A549 (cell line): ENCODE data around the gene LARP1B.

Experiments used
- CEBPB ChIP-seq, 2 experiments: fragments of >200 bp in 1 of 2; sonication (Bioruptor Twin) in 1 of 2; formaldehyde crosslinking in 1 of 2; IDR thresholded peaks; 2 replicates each; pipeline ENCODE4 v1.6.1; 2012 to 2016
- EHMT2 ChIP-seq: fragments of 200-600 bp; sonication (generic); IDR thresholded peaks from 2 replicates; pipeline ENCODE4 v1.6.1; 2016; ENCODE audit warnings: antibody characterized with exemption, low read depth, mild to moderate bottlenecking, moderate library complexity
- EP300 ChIP-seq, 2 experiments: fragments of >200 bp; sonication (Bioruptor Twin); formaldehyde crosslinking; IDR thresholded peaks; 2 replicates in 1 of 2; 3 replicates in 1 of 2; pipeline ENCODE4 v1.6.1; 2016 to 2017
- ESRRA ChIP-seq: fragments of 150-350 bp; IDR thresholded peaks from 2 replicates; pipeline ENCODE4 v1.6.1; 2014; ENCODE audit warnings: mild to moderate bottlenecking, low read length, borderline replicate concordance
- JUN ChIP-seq, 2 experiments: fragments of >200 bp; sonication (Bioruptor Twin); formaldehyde crosslinking; IDR thresholded peaks; 2 replicates in 1 of 2; 3 replicates in 1 of 2; pipeline ENCODE4 v1.6.1; 2016 to 2017
- KDM1A ChIP-seq: fragments of 200-600 bp; sonication (generic); IDR thresholded peaks from 2 replicates; pipeline ENCODE4 v1.6.1; 2016; ENCODE audit warnings: low read depth, mild to moderate bottlenecking
- NFE2L2 ChIP-seq: fragments of 150-350 bp; conservative IDR thresholded peaks from 2 replicates; pipeline ENCODE4 v1.6.1; 2014; ENCODE audit warnings: low read length
- POLR2A ChIP-seq: IDR thresholded peaks from 2 replicates; pipeline ENCODE4 v1.6.1; 2012; ENCODE audit warnings: mild to moderate bottlenecking, low read length
- RFX5 ChIP-seq: fragments of 450-650 bp; IDR thresholded peaks from 2 replicates; pipeline ENCODE4 v1.7.1; 2014; ENCODE audit warnings: antibody characterized with exemption, mild to moderate bottlenecking, moderate library complexity
- SMC3 ChIP-seq: fragments of >200 bp; sonication (Bioruptor Twin); formaldehyde crosslinking; IDR thresholded peaks from 3 replicates; pipeline ENCODE4 v1.6.1; 2018; ENCODE audit warnings: inconsistent platforms
- TF ChIP-seq, protein P1 (sequence below): fragments of 450-650 bp; IDR thresholded peaks from 2 replicates; pipeline ENCODE4 v1.6.1; 2014; ENCODE audit warnings: antibody characterized with exemption
- TF ChIP-seq, protein P2 (sequence below): fragments of >200 bp; sonication (Bioruptor Twin); formaldehyde crosslinking; IDR thresholded peaks from 3 replicates; pipeline ENCODE4 v1.5.1; 2016

DNA sequence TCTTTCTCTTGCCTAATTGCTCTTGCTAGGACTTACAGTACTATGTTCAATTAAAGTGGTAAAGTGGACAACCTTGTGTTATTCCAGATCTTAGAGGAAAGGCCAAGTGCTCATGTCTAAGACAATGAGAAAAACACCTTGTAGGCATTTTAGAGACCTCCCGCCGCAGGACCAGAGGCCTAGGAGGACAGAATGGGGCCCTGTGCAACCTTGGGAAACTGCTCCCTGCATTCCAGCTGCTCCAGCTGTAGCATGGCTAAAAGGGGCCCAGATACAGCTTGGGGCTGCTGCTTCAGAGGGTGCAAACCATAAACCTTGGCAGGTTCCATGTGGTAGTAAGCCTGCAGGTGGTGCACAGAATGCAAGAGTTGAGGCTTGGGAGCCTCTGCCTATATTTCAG, 125.5 kb downstream of the LARP1B start:
- TF ChIP-seq, protein P1, sequence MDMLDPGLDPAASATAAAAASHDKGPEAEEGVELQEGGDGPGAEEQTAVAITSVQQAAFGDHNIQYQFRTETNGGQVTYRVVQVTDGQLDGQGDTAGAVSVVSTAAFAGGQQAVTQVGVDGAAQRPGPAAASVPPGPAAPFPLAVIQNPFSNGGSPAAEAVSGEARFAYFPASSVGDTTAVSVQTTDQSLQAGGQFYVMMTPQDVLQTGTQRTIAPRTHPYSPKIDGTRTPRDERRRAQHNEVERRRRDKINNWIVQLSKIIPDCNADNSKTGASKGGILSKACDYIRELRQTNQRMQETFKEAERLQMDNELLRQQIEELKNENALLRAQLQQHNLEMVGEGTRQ: no peak
- TF ChIP-seq, protein P2, sequence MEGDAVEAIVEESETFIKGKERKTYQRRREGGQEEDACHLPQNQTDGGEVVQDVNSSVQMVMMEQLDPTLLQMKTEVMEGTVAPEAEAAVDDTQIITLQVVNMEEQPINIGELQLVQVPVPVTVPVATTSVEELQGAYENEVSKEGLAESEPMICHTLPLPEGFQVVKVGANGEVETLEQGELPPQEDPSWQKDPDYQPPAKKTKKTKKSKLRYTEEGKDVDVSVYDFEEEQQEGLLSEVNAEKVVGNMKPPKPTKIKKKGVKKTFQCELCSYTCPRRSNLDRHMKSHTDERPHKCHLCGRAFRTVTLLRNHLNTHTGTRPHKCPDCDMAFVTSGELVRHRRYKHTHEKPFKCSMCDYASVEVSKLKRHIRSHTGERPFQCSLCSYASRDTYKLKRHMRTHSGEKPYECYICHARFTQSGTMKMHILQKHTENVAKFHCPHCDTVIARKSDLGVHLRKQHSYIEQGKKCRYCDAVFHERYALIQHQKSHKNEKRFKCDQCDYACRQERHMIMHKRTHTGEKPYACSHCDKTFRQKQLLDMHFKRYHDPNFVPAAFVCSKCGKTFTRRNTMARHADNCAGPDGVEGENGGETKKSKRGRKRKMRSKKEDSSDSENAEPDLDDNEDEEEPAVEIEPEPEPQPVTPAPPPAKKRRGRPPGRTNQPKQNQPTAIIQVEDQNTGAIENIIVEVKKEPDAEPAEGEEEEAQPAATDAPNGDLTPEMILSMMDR: no peak
- TF ChIP-seq EHMT2 (no peak), SMC3 (no peak), RFX5 (no peak), JUN (IDR thresholded peaks at IDR 0.05) (no peak), ESRRA (no peak), KDM1A (no peak), EP300 (IDR thresholded peaks at IDR 0.05) (no peak), CEBPB (IDR thresholded peaks at IDR 0.05) (no peak), POLR2A (no peak), NFE2L2 (no peak)
